DND-41 (cell line): ENCODE measurements around the gene TMEM116.
"Not testable (repeated sequence)": the region's sequence is repeated elsewhere in the genome, so short reads cannot be mapped to it uniquely, and the experiment has no call there.

Experiments
- EZH2 ChIP-seq: IDR thresholded peaks from 3 replicates; pipeline ENCODE4 v1.6.1; 2012; ENCODE audit warnings: borderline replicate concordance, low read depth, mild to moderate bottlenecking, moderate library complexity, low read length, inconsistent platforms; ENCODE audit not compliant: severe bottlenecking
- TF ChIP-seq, protein P1 (sequence below): IDR thresholded peaks from 2 replicates; pipeline ENCODE4 v1.5.1; 2012; ENCODE audit warnings: borderline replicate concordance, low read length, moderate library complexity, mild to moderate bottlenecking; ENCODE audit not compliant: poor library complexity, severe bottlenecking; ENCODE audit errors: extremely low read depth

- TF ChIP-seq, protein P1, sequence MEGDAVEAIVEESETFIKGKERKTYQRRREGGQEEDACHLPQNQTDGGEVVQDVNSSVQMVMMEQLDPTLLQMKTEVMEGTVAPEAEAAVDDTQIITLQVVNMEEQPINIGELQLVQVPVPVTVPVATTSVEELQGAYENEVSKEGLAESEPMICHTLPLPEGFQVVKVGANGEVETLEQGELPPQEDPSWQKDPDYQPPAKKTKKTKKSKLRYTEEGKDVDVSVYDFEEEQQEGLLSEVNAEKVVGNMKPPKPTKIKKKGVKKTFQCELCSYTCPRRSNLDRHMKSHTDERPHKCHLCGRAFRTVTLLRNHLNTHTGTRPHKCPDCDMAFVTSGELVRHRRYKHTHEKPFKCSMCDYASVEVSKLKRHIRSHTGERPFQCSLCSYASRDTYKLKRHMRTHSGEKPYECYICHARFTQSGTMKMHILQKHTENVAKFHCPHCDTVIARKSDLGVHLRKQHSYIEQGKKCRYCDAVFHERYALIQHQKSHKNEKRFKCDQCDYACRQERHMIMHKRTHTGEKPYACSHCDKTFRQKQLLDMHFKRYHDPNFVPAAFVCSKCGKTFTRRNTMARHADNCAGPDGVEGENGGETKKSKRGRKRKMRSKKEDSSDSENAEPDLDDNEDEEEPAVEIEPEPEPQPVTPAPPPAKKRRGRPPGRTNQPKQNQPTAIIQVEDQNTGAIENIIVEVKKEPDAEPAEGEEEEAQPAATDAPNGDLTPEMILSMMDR = not testable (repeated sequence)
- TF ChIP-seq EZH2 = not testable (repeated sequence)
Observed at GRCh38 chr12:111994211-111995111, 18.5 kb downstream of the TMEM116 start.
